NCI-H1105 (cell line): ENCODE data around the gene WBP2NL.
"Not testable (repeated sequence)": the region's sequence is repeated elsewhere in the genome, so short reads cannot be mapped to it uniquely, and the experiment has no call there.

Experiments used
- DNase-seq: peaks from one replicate; lab custom pipeline; 2025; lab: John Stamatoyannopoulos, UW

The WBP2NL gene

GRCh38 chr22:41998361-41999261 lies at the start of gene WBP2NL:
WBP2NL (plus strand) TSS chr22:41998788; CDS start chr22:41998819, 31 bp downstream.
- peak; percentile 2 for DNase-seq

- DNase-seq = not testable (repeated sequence)
Measured at GRCh38 chr22:41948928-41949296, 49.7 kb upstream of the WBP2NL start.

GRCh38 chr22:41949297-41949965 lies 49.2 kb upstream of the WBP2NL start:
- DNase-seq = no peak

GRCh38 chr22:41951898-41952474 lies 46.6 kb upstream of the WBP2NL start, which contains the start of gene SMIM45:
SMIM45 (plus strand) TSS chr22:41952150.
- no peak for DNase-seq

GRCh38 chr22:41952713-41953112 lies 45.9 kb upstream of the WBP2NL start:
- no peak for DNase-seq

GRCh38 chr22:41957941-41958556 lies 40.5 kb upstream of the WBP2NL start:
- DNase-seq = no peak

- no peak for DNase-seq
Measured at GRCh38 chr22:41963453-41964111, 35.0 kb upstream of the WBP2NL start.

GRCh38 chr22:41964112-41964491 lies 34.5 kb upstream of the WBP2NL start:
- DNase-seq = no peak

- DNase-seq = no peak
Measured at GRCh38 chr22:41966225-41966606, 32.4 kb upstream of the WBP2NL start.

- DNase-seq = no peak
Measured at GRCh38 chr22:41966607-41967240, 31.9 kb upstream of the WBP2NL start.

GRCh38 chr22:41968601-41969000 lies 30.0 kb upstream of the WBP2NL start:
- no peak for DNase-seq

- no peak for DNase-seq
Measured at GRCh38 chr22:41969110-41969646, 29.4 kb upstream of the WBP2NL start, which contains the start of gene SEPTIN3. SEPTIN3 (plus strand) TSS chr22:41969443; CDS start chr22:41971493, 2,050 bp downstream.

- DNase-seq = no peak
Measured at GRCh38 chr22:41970601-41971000, 28.0 kb upstream of the WBP2NL start.

GRCh38 chr22:41971431-41971830 lies 27.2 kb upstream of the WBP2NL start:
- DNase-seq = no peak

GRCh38 chr22:41974691-41975290 lies 23.8 kb upstream of the WBP2NL start:
- DNase-seq = no peak

GRCh38 chr22:41975299-41976069 lies 23.1 kb upstream of the WBP2NL start:
- DNase-seq = no peak

- DNase-seq = peak; percentile 50
Measured at GRCh38 chr22:41976070-41976901, 22.3 kb upstream of the WBP2NL start.

GRCh38 chr22:41976961-41977566 lies 21.5 kb upstream of the WBP2NL start:
- DNase-seq = peak; percentile 63
